22Rv1 (cell line): ENCODE results near the gene PDXK.

ENCODE experiments used
- H3K27ac ChIP-seq: fragments of 450-650 bp; 2 replicates; pipeline ENCODE4 v1.5.1; 2017
- ZFX ChIP-seq: fragments of 450-650 bp; IDR thresholded peaks from 2 replicates; pipeline ENCODE4 v1.6.1; 2017; ENCODE audit warnings: antibody characterized with exemption, borderline replicate concordance
- TF ChIP-seq, protein P1 (sequence below): fragments of 450-650 bp; IDR thresholded peaks from 2 replicates; pipeline ENCODE4 v1.5.1; 2017; ENCODE audit warnings: mild to moderate bottlenecking

The PDXK gene

GRCh38 chr21:43768868-43769167, 49.9 kb downstream of the PDXK start:
- TF ChIP-seq ZFX: no peak
- TF ChIP-seq, protein P1, sequence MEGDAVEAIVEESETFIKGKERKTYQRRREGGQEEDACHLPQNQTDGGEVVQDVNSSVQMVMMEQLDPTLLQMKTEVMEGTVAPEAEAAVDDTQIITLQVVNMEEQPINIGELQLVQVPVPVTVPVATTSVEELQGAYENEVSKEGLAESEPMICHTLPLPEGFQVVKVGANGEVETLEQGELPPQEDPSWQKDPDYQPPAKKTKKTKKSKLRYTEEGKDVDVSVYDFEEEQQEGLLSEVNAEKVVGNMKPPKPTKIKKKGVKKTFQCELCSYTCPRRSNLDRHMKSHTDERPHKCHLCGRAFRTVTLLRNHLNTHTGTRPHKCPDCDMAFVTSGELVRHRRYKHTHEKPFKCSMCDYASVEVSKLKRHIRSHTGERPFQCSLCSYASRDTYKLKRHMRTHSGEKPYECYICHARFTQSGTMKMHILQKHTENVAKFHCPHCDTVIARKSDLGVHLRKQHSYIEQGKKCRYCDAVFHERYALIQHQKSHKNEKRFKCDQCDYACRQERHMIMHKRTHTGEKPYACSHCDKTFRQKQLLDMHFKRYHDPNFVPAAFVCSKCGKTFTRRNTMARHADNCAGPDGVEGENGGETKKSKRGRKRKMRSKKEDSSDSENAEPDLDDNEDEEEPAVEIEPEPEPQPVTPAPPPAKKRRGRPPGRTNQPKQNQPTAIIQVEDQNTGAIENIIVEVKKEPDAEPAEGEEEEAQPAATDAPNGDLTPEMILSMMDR: no peak
- no peak overlapping the region for H3K27ac ChIP-seq

- TF ChIP-seq, protein P1: no peak
- no peak for TF ChIP-seq ZFX
Measured at GRCh38 chr21:43769325-43769958, 50.5 kb downstream of the PDXK start.

DNA sequence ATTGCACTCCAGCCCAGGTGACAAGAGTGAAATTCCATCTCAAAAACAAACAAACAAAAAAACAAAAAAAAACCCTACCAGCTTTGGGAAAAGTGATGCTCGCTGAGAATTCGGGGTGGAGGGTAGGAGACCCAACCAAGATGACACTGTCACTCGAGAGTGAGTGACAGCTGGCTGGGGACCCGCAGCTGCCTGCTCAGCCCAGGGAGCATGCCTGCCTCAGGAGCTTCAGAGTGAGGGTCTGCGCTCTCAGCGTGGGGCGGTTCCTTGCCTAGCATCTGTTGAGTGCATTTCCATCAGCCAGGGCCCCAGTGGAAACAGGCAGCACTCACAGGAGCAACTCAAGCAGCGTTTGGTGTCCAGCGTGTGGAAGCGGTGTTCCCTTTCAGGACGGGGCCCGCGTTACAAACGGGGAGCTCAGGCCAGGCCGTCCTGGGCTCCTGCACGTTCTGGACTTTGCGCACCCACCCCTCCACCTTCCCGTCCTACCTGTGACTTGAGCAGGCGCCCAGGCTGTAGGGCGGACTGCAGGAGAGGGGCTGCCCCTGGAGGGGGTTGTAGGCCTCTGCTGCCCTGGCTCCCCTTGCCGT, 51.2 kb downstream of the PDXK start:
- H3K27ac ChIP-seq: no peak overlapping the region
- TF ChIP-seq, protein P1: no peak
- no peak for TF ChIP-seq ZFX

More at GRCh38 chr21:43769325-43769958, 50.5 kb downstream of the PDXK start:
- no peak overlapping the region for H3K27ac ChIP-seq

GRCh38 chr21:43771199-43771675, 52.3 kb downstream of the PDXK start:
- TF ChIP-seq, protein P1: no peak
- no peak for TF ChIP-seq ZFX
- H3K27ac ChIP-seq: no peak overlapping the region

GRCh38 chr21:43771698-43772424, 52.9 kb downstream of the PDXK start:
- TF ChIP-seq ZFX: no peak
- no peak overlapping the region for H3K27ac ChIP-seq

DNA sequence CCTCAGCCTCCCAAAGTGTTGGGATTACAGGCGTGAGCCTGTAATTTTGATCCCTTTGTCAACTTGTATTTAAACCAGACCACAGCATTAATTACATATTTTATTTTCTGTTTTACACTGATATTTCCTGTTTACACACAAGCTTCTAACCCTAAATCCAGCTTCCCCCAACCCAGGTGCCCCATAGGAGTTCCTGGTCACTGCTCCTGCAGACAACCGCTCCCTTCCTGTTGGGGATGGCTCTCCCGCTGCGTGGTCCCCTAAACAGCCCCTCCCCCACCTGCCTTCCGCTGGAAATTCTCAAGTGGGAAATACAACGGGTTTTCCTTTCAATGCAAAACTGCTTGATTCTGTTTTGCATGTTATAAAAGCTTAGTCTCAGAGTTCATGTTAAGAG, 53.5 kb downstream of the PDXK start:
- TF ChIP-seq ZFX: no peak
- TF ChIP-seq, protein P1: no peak
- H3K27ac ChIP-seq: no peak overlapping the region

- TF ChIP-seq, protein P1: no peak
- no peak for TF ChIP-seq ZFX
- H3K27ac ChIP-seq: no peak overlapping the region
Measured at GRCh38 chr21:43774163-43774562, 55.2 kb downstream of the PDXK start.
